Measurements from ENCODE around the gene PEMT. TPM values are rescaled to one million over a fixed set of nuclear protein-coding genes. Genes with fewer than 3 reads are reported as not detected.

Gene PEMT
- total and polyA plus RNA-seq, 2 of the 4 experiments (the other 2 are of a cell fraction): 23.3 to 49.5 TPM

GRCh38 chr17:17497065-17497844 is 94.3 kb downstream of the PEMT start:
- POLR2A ChIA-PET (ENCODE audit: unreplicated experiment): interaction anchor here (0.8 kb wide), 1 partner anchor 116 kb away, joined by 3 read pairs; no protein-coding TSS in a partner anchor
- in situ Hi-C loops (cut with MboI; ENCODE audit: low sequenced_read_pairs): loop anchor here (5.0 kb wide), 2 partner anchors 140 to 145 kb away; no protein-coding TSS in a partner anchor

More at GRCh38 chr17:17497065-17497844, 94.3 kb downstream of the PEMT start:
- H2BK120ac ChIP-seq (ENCODE audit: low read depth, low read length): no peak overlapping the region
- H3K27ac ChIP-seq (ENCODE audit: insufficient read depth, low read length): no peak overlapping the region
- H3K9me3 ChIP-seq (ENCODE audit: control insufficient read depth, insufficient read depth, low read length): no peaks in the 10 kb centered on the region; the same call in 1 of the 2 replicates
- no peak overlapping the region for H4K91ac ChIP-seq (ENCODE audit: insufficient read depth, low read depth, low read length)
- 64% methylated on average over 9 of the region's 19 CpGs; no CpG with 5 or more reads in 1 of the 2 experiments for WGBS, 2 experiments (ENCODE audit: extremely low coverage in 2 of 2, insufficient read length in 1 of 2)
- peak overlapping the region; percentile 21; the same call in 1 of the 2 replicates for H3K4me2 ChIP-seq (ENCODE audit: low read depth, low read length)
- ATAC-seq (ENCODE audit: low read depth): no peak
- no peak overlapping the region for H4K5ac ChIP-seq (ENCODE audit: low read depth, low read length)
- H3K4me1 ChIP-seq (ENCODE audit: control insufficient read depth, insufficient read depth, low read length): peaks cover 7% of the 10 kb centered on the region; the same call in 1 of the 2 replicates
- H2AK9ac ChIP-seq (replicated peaks; ENCODE audit: low read depth, low read length, poor library complexity): no peak overlapping the region
- H3K9ac ChIP-seq (ENCODE audit: low read depth, low read length): no peak overlapping the region
- H2BK15ac ChIP-seq (ENCODE audit: low read depth, low read length): no peak overlapping the region
- H3K4ac ChIP-seq (ENCODE audit: low read depth, low read length): no peak overlapping the region
- no peak overlapping the region for H3K18ac ChIP-seq (ENCODE audit: low read depth, low read length)
- H4K8ac ChIP-seq (ENCODE audit: low read depth in 2 of 2, low read length in 2 of 2): no peak overlapping the region
- no peak overlapping the region for H2BK5ac ChIP-seq (ENCODE audit: low read depth, low read length, poor library complexity, severe bottlenecking)
- CTCF ChIA-PET: interaction anchor here (0.6 to 2.1 kb wide), 14 partner anchors 12 to 151 kb away, joined by 3 to 13 read pairs (median 3); no protein-coding TSS in a partner anchor
- H3K79me1 ChIP-seq (ENCODE audit: low read depth in 1 of 2, low read length in 2 of 2): peaks cover 0 to 6% of the 10 kb centered on the region in 2 experiments; a peak in 1 of 4 replicates
- peaks cover 2% of the 10 kb centered on the region; the same call in 1 of the 2 replicates for H3K36me3 ChIP-seq (ENCODE audit: control insufficient read depth, insufficient read depth, low read length)
- TF ChIP-seq SMC3 (IDR thresholded peaks at IDR 0.05; ENCODE audit: low read depth, low read length): no peak
- TF ChIP-seq CTCF (conservative IDR thresholded peaks at IDR 0.05; ENCODE audit: low read depth, low read length): no peak
- no peak for TF ChIP-seq NFE2L2 (IDR thresholded peaks at IDR 0.05; ENCODE audit: low read depth, low read length)
- no peak for TF ChIP-seq BHLHE40 (IDR thresholded peaks at IDR 0.05; ENCODE audit: low read depth, low read length)
- no peak for TF ChIP-seq POLR2A (IDR thresholded peaks at IDR 0.05; ENCODE audit: low read depth, low read length)
- TF ChIP-seq MXI1 (IDR thresholded peaks at IDR 0.05; ENCODE audit: borderline replicate concordance, low read depth, low read length): no peak
- TF ChIP-seq RCOR1 (IDR thresholded peaks at IDR 0.05; ENCODE audit: insufficient replicate concordance, low read length): no peak
- TF ChIP-seq FOS (IDR thresholded peaks at IDR 0.05; ENCODE audit: low read depth, low read length): no peak
- no peak for TF ChIP-seq CHD1 (IDR thresholded peaks at IDR 0.05; ENCODE audit: low read depth, low read length)
- no peak for TF ChIP-seq RAD21 (IDR thresholded peaks at IDR 0.05; ENCODE audit: low read length)
- no peak for TF ChIP-seq MAZ (IDR thresholded peaks at IDR 0.05; ENCODE audit: borderline replicate concordance, low read depth, low read length)
- H3K27me3 ChIP-seq (ENCODE audit: control insufficient read depth, insufficient read depth, low read length): peaks cover 3% of the 10 kb centered on the region; the same call in 1 of the 2 replicates
- no peak overlapping the region for H2BK20ac ChIP-seq (ENCODE audit: low read depth, low read length)
- H2AK5ac ChIP-seq (ENCODE audit: low read depth, low read length): no peak overlapping the region
- no peak overlapping the region for H3K23ac ChIP-seq (ENCODE audit: low read depth, low read length)
- no TSS peak for BruUV-seq (replicated peaks)
- dilution Hi-C loops (cut with HindIII; ENCODE audit: low sequenced_read_pairs, unreplicated experiment): no loop called here
- intact Hi-C loops (cut with micrococcal nuclease): loop anchor here (1.0 to 5.0 kb wide), 3 partner anchors 73 to 144 kb away; no protein-coding TSS in a partner anchor
- no peak overlapping the region for H3K14ac ChIP-seq (replicated peaks; ENCODE audit: low read depth, low read length)
- H4K20me1 ChIP-seq (ENCODE audit: insufficient read depth, low read length): peaks cover 7% of the 10 kb centered on the region; the same call in 1 of the 2 replicates
- H3K56ac ChIP-seq (ENCODE audit: extremely low read depth, insufficient read depth, low read length): no peak overlapping the region
- peak overlapping the region; percentile 73 for H2AFZ ChIP-seq (replicated peaks; ENCODE audit: low read length, poor library complexity)
- no peak for DNase-seq
- no peaks in the 10 kb centered on the region for H3K9me1 ChIP-seq (ENCODE audit: insufficient read depth, low read length)
- no peak overlapping the region for H3K4me3 ChIP-seq (ENCODE audit: insufficient read depth, low read depth, low read length)

Data from IMR-90 (cell line).